Measurements from ENCODE around the gene NHEJ1. TPM values are rescaled to one million over a fixed set of nuclear protein-coding genes. Genes with fewer than 3 reads are reported as not detected.

The NHEJ1 gene
- total RNA-seq, 1 experiment from 2014 or later, result 22.3 TPM

DNA sequence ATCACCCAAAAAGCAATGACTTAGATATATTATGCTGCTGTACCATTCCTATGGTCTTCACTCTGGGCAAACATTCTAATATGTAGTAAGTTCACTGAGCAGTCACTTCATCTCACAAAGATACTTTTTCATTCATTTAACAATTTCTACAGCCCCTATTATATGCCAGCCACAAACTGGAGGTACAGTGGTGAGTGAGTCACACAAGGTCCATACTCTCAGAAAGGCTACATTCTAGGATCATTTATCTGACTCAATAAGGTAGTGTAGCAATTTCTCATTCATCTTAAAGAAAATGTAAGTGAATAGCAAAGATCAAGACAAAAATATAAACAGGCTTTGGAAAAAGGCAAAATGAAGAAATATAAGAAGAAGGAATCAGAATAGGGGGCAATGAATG is 40.5 kb downstream of the NHEJ1 start:
- H3K27me3 Mint-ChIP-seq (ENCODE audit: low read depth), result no peaks in the 10 kb centered on the region
- H3K4me3 Mint-ChIP-seq, result no peak overlapping the region
- H3K27ac Mint-ChIP-seq, result no peak overlapping the region
- TF ChIP-seq IRF2 (CRISPR knock-in tag; IDR thresholded peaks at IDR 0.05; ENCODE audit: borderline replicate concordance, low read depth) (no peak), GTF2I (CRISPR knock-in tag; conservative IDR thresholded peaks at IDR 0.05) (no peak), RELA (CRISPR knock-in tag; IDR thresholded peaks at IDR 0.05; ENCODE audit: borderline replicate concordance) (no peak), TEAD4 (CRISPR knock-in tag; IDR thresholded peaks at IDR 0.05) (no peak), ZNF423 (CRISPR knock-in tag; IDR thresholded peaks at IDR 0.05) (no peak), FOXK1 (CRISPR knock-in tag; IDR thresholded peaks at IDR 0.05) (no peak), ETV6 (CRISPR knock-in tag; IDR thresholded peaks at IDR 0.05) (no peak), CBFB (CRISPR knock-in tag; IDR thresholded peaks at IDR 0.05; ENCODE audit: low read depth) (no peak)
- TF ChIP-seq, protein P1, sequence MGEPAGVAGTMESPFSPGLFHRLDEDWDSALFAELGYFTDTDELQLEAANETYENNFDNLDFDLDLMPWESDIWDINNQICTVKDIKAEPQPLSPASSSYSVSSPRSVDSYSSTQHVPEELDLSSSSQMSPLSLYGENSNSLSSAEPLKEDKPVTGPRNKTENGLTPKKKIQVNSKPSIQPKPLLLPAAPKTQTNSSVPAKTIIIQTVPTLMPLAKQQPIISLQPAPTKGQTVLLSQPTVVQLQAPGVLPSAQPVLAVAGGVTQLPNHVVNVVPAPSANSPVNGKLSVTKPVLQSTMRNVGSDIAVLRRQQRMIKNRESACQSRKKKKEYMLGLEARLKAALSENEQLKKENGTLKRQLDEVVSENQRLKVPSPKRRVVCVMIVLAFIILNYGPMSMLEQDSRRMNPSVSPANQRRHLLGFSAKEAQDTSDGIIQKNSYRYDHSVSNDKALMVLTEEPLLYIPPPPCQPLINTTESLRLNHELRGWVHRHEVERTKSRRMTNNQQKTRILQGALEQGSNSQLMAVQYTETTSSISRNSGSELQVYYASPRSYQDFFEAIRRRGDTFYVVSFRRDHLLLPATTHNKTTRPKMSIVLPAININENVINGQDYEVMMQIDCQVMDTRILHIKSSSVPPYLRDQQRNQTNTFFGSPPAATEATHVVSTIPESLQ (CRISPR knock-in tag; IDR thresholded peaks at IDR 0.05), result no peak
- TF ChIP-seq, protein P2, sequence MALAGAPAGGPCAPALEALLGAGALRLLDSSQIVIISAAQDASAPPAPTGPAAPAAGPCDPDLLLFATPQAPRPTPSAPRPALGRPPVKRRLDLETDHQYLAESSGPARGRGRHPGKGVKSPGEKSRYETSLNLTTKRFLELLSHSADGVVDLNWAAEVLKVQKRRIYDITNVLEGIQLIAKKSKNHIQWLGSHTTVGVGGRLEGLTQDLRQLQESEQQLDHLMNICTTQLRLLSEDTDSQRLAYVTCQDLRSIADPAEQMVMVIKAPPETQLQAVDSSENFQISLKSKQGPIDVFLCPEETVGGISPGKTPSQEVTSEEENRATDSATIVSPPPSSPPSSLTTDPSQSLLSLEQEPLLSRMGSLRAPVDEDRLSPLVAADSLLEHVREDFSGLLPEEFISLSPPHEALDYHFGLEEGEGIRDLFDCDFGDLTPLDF (CRISPR knock-in tag; IDR thresholded peaks at IDR 0.05), result no peak
- TF ChIP-seq, protein P3, sequence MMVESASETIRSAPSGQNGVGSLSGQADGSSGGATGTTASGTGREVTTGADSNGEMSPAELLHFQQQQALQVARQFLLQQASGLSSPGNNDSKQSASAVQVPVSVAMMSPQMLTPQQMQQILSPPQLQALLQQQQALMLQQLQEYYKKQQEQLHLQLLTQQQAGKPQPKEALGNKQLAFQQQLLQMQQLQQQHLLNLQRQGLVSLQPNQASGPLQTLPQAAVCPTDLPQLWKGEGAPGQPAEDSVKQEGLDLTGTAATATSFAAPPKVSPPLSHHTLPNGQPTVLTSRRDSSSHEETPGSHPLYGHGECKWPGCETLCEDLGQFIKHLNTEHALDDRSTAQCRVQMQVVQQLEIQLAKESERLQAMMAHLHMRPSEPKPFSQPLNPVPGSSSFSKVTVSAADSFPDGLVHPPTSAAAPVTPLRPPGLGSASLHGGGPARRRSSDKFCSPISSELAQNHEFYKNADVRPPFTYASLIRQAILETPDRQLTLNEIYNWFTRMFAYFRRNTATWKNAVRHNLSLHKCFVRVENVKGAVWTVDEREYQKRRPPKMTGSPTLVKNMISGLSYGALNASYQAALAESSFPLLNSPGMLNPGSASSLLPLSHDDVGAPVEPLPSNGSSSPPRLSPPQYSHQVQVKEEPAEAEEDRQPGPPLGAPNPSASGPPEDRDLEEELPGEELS (CRISPR knock-in tag; IDR thresholded peaks at IDR 0.05), result no peak
- TF ChIP-seq, protein P4, sequence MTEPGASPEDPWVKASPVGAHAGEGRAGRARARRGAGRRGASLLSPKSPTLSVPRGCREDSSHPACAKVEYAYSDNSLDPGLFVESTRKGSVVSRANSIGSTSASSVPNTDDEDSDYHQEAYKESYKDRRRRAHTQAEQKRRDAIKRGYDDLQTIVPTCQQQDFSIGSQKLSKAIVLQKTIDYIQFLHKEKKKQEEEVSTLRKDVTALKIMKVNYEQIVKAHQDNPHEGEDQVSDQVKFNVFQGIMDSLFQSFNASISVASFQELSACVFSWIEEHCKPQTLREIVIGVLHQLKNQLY (CRISPR knock-in tag; IDR thresholded peaks at IDR 0.05), result no peak
- TF ChIP-seq, protein P5, sequence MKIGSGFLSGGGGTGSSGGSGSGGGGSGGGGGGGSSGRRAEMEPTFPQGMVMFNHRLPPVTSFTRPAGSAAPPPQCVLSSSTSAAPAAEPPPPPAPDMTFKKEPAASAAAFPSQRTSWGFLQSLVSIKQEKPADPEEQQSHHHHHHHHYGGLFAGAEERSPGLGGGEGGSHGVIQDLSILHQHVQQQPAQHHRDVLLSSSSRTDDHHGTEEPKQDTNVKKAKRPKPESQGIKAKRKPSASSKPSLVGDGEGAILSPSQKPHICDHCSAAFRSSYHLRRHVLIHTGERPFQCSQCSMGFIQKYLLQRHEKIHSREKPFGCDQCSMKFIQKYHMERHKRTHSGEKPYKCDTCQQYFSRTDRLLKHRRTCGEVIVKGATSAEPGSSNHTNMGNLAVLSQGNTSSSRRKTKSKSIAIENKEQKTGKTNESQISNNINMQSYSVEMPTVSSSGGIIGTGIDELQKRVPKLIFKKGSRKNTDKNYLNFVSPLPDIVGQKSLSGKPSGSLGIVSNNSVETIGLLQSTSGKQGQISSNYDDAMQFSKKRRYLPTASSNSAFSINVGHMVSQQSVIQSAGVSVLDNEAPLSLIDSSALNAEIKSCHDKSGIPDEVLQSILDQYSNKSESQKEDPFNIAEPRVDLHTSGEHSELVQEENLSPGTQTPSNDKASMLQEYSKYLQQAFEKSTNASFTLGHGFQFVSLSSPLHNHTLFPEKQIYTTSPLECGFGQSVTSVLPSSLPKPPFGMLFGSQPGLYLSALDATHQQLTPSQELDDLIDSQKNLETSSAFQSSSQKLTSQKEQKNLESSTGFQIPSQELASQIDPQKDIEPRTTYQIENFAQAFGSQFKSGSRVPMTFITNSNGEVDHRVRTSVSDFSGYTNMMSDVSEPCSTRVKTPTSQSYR (CRISPR knock-in tag; IDR thresholded peaks at IDR 0.05), result no peak
- DNase-seq (ENCODE audit: low spot score) (no peak), ATAC-seq (no peak)
- no peaks in the 10 kb centered on the region for H3K36me3 Mint-ChIP-seq
- CTCF ChIA-PET, result interaction anchor here (0.5 to 9.3 kb wide), 51 partner anchors 8 to 310 kb away, joined by 3 to 198 read pairs (median 5); partner anchors contain the start of genes CFAP65, IHH and TUBA4A
- POLR2A ChIA-PET, result interaction anchor here (1.0 kb wide), 1 partner anchor 62 kb away, joined by 4 read pairs; no protein-coding TSS in a partner anchor
- peaks cover 21% of the 10 kb centered on the region for H3K4me1 Mint-ChIP-seq
- H3K9me3 Mint-ChIP-seq, result no peaks in the 10 kb centered on the region

DNA sequence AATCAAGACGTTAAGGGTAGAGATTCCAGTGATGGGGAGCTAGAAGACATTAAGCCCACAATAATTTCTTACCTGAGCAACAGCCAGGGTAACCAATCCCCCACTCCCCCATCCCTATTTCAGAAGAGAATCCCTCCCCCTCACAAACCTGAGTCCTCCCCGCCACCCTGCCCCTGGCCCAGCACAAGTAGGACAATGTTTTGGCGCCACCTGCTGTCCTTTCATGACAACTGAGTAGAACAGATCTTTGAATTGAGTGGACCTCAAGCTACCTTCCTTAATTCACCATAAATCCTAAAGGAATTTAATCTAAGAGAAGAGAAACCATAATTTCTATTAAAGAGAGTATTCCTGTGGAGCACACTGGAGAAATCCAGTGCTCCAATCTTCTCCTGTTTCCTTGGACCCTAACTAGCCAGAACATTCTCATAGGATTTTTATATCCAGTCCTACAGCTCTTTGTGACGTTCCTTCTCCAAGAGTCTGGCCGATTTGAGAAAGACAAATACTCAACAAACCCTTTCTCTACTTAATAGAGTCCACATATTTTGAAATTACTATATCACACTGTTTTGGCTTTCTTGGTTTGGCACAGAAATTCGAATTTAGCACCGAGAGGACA is 41.1 kb downstream of the NHEJ1 start:
- Mint-ChIP-seq H3K4me1 (peaks cover 21% of the 10 kb centered on the region), H3K4me3 (no peak overlapping the region), H3K9me3 (no peaks in the 10 kb centered on the region), H3K27ac (no peak overlapping the region), H3K36me3 (no peaks in the 10 kb centered on the region), H3K27me3 (ENCODE audit: low read depth) (no peaks in the 10 kb centered on the region)
- ChIA-PET CTCF (interaction anchor here (0.5 to 9.3 kb wide), 51 partner anchors 9 to 311 kb away, joined by 3 to 198 read pairs (median 5); partner anchors contain the start of genes CFAP65, IHH and TUBA4A), POLR2A (interaction anchor here (1.0 kb wide), 1 partner anchor 61 kb away, joined by 4 read pairs; no protein-coding TSS in a partner anchor)
- DNase-seq (ENCODE audit: low spot score) (peak; percentile 81), ATAC-seq (peak; percentile 78)
- TF ChIP-seq ZNF263 (CRISPR knock-in tag; IDR thresholded peaks at IDR 0.05; ENCODE audit: low read depth), result 0 out of 2 replicates have a peak, but pooled peaks have one; percentile 37
- TF ChIP-seq, protein P6, sequence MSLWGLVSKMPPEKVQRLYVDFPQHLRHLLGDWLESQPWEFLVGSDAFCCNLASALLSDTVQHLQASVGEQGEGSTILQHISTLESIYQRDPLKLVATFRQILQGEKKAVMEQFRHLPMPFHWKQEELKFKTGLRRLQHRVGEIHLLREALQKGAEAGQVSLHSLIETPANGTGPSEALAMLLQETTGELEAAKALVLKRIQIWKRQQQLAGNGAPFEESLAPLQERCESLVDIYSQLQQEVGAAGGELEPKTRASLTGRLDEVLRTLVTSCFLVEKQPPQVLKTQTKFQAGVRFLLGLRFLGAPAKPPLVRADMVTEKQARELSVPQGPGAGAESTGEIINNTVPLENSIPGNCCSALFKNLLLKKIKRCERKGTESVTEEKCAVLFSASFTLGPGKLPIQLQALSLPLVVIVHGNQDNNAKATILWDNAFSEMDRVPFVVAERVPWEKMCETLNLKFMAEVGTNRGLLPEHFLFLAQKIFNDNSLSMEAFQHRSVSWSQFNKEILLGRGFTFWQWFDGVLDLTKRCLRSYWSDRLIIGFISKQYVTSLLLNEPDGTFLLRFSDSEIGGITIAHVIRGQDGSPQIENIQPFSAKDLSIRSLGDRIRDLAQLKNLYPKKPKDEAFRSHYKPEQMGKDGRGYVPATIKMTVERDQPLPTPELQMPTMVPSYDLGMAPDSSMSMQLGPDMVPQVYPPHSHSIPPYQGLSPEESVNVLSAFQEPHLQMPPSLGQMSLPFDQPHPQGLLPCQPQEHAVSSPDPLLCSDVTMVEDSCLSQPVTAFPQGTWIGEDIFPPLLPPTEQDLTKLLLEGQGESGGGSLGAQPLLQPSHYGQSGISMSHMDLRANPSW (CRISPR knock-in tag; conservative IDR thresholded peaks at IDR 0.05; ENCODE audit: low read depth), result no peak
- no peak for TF ChIP-seq ZNF232 (CRISPR knock-in tag; IDR thresholded peaks at IDR 0.05)
- TF ChIP-seq TEAD1 (CRISPR knock-in tag; IDR thresholded peaks at IDR 0.05), result no peak
- no peak for TF ChIP-seq ZNF416 (CRISPR knock-in tag; IDR thresholded peaks at IDR 0.05)
- TF ChIP-seq, protein P7, sequence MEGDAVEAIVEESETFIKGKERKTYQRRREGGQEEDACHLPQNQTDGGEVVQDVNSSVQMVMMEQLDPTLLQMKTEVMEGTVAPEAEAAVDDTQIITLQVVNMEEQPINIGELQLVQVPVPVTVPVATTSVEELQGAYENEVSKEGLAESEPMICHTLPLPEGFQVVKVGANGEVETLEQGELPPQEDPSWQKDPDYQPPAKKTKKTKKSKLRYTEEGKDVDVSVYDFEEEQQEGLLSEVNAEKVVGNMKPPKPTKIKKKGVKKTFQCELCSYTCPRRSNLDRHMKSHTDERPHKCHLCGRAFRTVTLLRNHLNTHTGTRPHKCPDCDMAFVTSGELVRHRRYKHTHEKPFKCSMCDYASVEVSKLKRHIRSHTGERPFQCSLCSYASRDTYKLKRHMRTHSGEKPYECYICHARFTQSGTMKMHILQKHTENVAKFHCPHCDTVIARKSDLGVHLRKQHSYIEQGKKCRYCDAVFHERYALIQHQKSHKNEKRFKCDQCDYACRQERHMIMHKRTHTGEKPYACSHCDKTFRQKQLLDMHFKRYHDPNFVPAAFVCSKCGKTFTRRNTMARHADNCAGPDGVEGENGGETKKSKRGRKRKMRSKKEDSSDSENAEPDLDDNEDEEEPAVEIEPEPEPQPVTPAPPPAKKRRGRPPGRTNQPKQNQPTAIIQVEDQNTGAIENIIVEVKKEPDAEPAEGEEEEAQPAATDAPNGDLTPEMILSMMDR (IDR thresholded peaks at IDR 0.05), result peak; percentile 59
- no peak for TF ChIP-seq ZNF317 (CRISPR knock-in tag; IDR thresholded peaks at IDR 0.05; ENCODE audit: borderline replicate concordance, low read depth)
- TF ChIP-seq IRF2 (CRISPR knock-in tag; IDR thresholded peaks at IDR 0.05; ENCODE audit: borderline replicate concordance, low read depth), result no peak
